Endothelial cell of umbilical vein (primary cell): ENCODE measurements around the gene CCIN. TPM values are rescaled to one million over a fixed set of nuclear protein-coding genes. Genes with fewer than 3 reads are reported as not detected.

Experiments
- BruUV-seq: library from RNA; stranded (reverse); fragments of 400-500 nt; replicated peaks from 2 replicates; lab custom pipeline; 2021; lab: Mats Ljungman, UMichigan
- CTCF ChIA-PET: fragments of 300-600, 350-600 bp; sonication (Branson Sonifier 250); formaldehyde crosslinking; loops from one replicate; lab custom pipeline; 2021; ENCODE audit warnings: antibody characterized with exemption, inconsistent platforms; lab: Charles Lee
- POLR2A ChIA-PET: fragments of 300-600, 350-600 bp; sonication (Branson Sonifier 250); formaldehyde crosslinking; loops from one replicate; lab custom pipeline; 2021; ENCODE audit warnings: antibody characterized with exemption, inconsistent platforms; lab: Charles Lee
- DNase-seq: peaks from one replicate; pipeline ENCODE4 v3.0.0-alpha.2; 2011; ENCODE audit warnings: low read depth, low spot score
- FAIRE-seq: peaks from 2 replicates; lab custom pipeline; 2011; peaks lifted over from hg19 to GRCh38; lab: Jason Lieb, UNC
- H2AFZ ChIP-seq: 2 replicates; pipeline ENCODE4 v1.6.0; 2012; ENCODE audit warnings: low read depth, low read length, control low read depth, inconsistent platforms
- H3K27ac ChIP-seq: 2 replicates; pipeline ENCODE4 v1.5.1; 2011; ENCODE audit warnings: low read depth, mild to moderate bottlenecking, control low read depth, low read length, moderate library complexity; ENCODE audit not compliant: insufficient read depth
- H3K27me3 ChIP-seq, 2 experiments: 2 replicates each; pipeline versions ENCODE4 v1.6.0 to v1.6.1; 2011; ENCODE audit warnings: low read length in 2 of 2, mixed read lengths in 1 of 2; ENCODE audit not compliant: control insufficient read depth in 2 of 2, insufficient read depth in 2 of 2
- H3K36me3 ChIP-seq, 2 experiments: 2 replicates in 1 of 2; 3 replicates in 1 of 2; pipeline ENCODE4 v1.5.1; 2011; ENCODE audit warnings: low read length in 2 of 2, mild to moderate bottlenecking in 1 of 2, moderate library complexity in 1 of 2; ENCODE audit not compliant: control insufficient read depth in 2 of 2, insufficient read depth in 2 of 2; ENCODE audit errors: extremely low read depth in 1 of 2
- H3K4me1 ChIP-seq: 3 replicates; pipeline ENCODE4 v1.5.1; 2011; ENCODE audit warnings: mild to moderate bottlenecking, low read length; ENCODE audit not compliant: control insufficient read depth, insufficient read depth; ENCODE audit errors: extremely low read depth
- H3K4me2 ChIP-seq: 2 replicates; pipeline ENCODE4 v1.6.1; 2011; ENCODE audit warnings: low read length, control low read depth, mixed read lengths; ENCODE audit not compliant: insufficient read depth
- H3K4me3 ChIP-seq, 3 experiments: fragments of 200-600 bp in 1 of 3; sonication (generic), shearing (Covaris generic) in 1 of 3; replicated peaks in 1 of 3; 2 replicates each; pipeline ENCODE4 v1.5.1; 2011 to 2016; ENCODE audit warnings: control low read depth in 3 of 3, low read length in 3 of 3, mild to moderate bottlenecking in 2 of 3, inconsistent platforms in 1 of 3, low read depth in 1 of 3, moderate library complexity in 1 of 3; ENCODE audit not compliant: insufficient read depth in 1 of 3
- H3K79me2 ChIP-seq: 2 replicates; pipeline ENCODE4 v1.6.0; 2012; ENCODE audit warnings: low read length, inconsistent platforms; ENCODE audit not compliant: control insufficient read depth, insufficient read depth
- H3K9ac ChIP-seq: replicated peaks from 2 replicates; pipeline ENCODE3; 2011; ENCODE audit warnings: low read length, control low read depth; ENCODE audit not compliant: insufficient read depth; ENCODE audit errors: extremely low read depth
- H3K9me1 ChIP-seq: replicated peaks from 3 replicates; pipeline ENCODE4 v1.6.0; 2011; ENCODE audit warnings: mild to moderate bottlenecking, low read length; ENCODE audit not compliant: control insufficient read depth, insufficient read depth; ENCODE audit errors: extremely low read depth
- H3K9me3 ChIP-seq: replicated peaks from 2 replicates; pipeline ENCODE4 v1.5.1; 2012; ENCODE audit warnings: low read length, inconsistent platforms; ENCODE audit not compliant: control insufficient read depth, insufficient read depth
- H4K20me1 ChIP-seq: replicated peaks from 2 replicates; pipeline ENCODE3; 2011; ENCODE audit warnings: mild to moderate bottlenecking, low read length; ENCODE audit not compliant: control insufficient read depth, insufficient read depth; ENCODE audit errors: extremely low read depth
- CTCF ChIP-seq, 2 donors: IDR thresholded peaks; 1 replicate in 1 of 2; 2 replicates in 1 of 2; pipeline ENCODE4 v1.5.1; 2011; ENCODE audit warnings: low read length in 2 of 2, mild to moderate bottlenecking in 2 of 2, moderate library complexity in 2 of 2, control low read depth in 1 of 2, inconsistent platforms in 1 of 2, low read depth in 1 of 2; ENCODE audit not compliant: insufficient read depth in 1 of 2; ENCODE audit errors: extremely low read depth in 1 of 2
- EZH2 ChIP-seq: IDR thresholded peaks from 2 replicates; pipeline ENCODE4 v1.6.1; 2012; ENCODE audit warnings: borderline replicate concordance, low read depth, mild to moderate bottlenecking, moderate library complexity, low read length, inconsistent platforms; ENCODE audit not compliant: severe bottlenecking
- FOS ChIP-seq: IDR thresholded peaks from 2 replicates; pipeline ENCODE4 v1.6.1; 2011; ENCODE audit warnings: mild to moderate bottlenecking, low read length, moderate library complexity, borderline replicate concordance; ENCODE audit not compliant: insufficient read depth
- GATA2 ChIP-seq: IDR thresholded peaks from 2 replicates; pipeline ENCODE4 v1.7.0; 2011; ENCODE audit warnings: low read depth, mild to moderate bottlenecking, moderate library complexity, mixed read lengths, low read length; ENCODE audit not compliant: insufficient read length, insufficient read depth
- JUN ChIP-seq: IDR thresholded peaks from 2 replicates; pipeline ENCODE4 v1.6.1; 2011; ENCODE audit warnings: borderline replicate concordance, low read depth; ENCODE audit not compliant: insufficient read length, insufficient read depth
- MAX ChIP-seq: IDR thresholded peaks from 2 replicates; pipeline ENCODE4 v1.6.1; 2011; ENCODE audit not compliant: insufficient read depth, insufficient read length
- MYC ChIP-seq: IDR thresholded peaks from one replicate; pipeline ENCODE4 v1.6.1; 2011; ENCODE audit warnings: mild to moderate bottlenecking, low read depth, low read length
- POLR2A ChIP-seq: IDR thresholded peaks from 2 replicates; pipeline ENCODE4 v1.6.1; 2012; ENCODE audit warnings: low read depth, mild to moderate bottlenecking, control low read depth, low read length
- POLR2AphosphoS5 ChIP-seq: IDR thresholded peaks from 2 replicates; pipeline ENCODE4 v1.6.1; 2012; ENCODE audit warnings: low read depth, mild to moderate bottlenecking, control low read depth, low read length, moderate library complexity; ENCODE audit not compliant: insufficient read depth
- dilution Hi-C: fragments of 300-500 bp; cut with MboI; formaldehyde crosslinking; loops from one replicate; pipeline ENCODE4 v1.15.0; 2019; ENCODE audit warnings: low sequenced_read_pairs; ENCODE audit not compliant: extremely low pct_ligation_motif_present
- intact Hi-C: fragments of 100-400 bp; cut with micrococcal nuclease; formaldehyde crosslinking; loops from one replicate; pipeline ENCODE4 v1.10.0; 2022
- polyA plus RNA-seq, 4 experiments: library from polyadenylated mRNA; depleted of rRNA in 3 of 4; stranded (reverse) in 3 of 4; unstranded in 1 of 4; fragments of >200 nt; gene quantifications; 2 replicates each; pipeline versions ENCODE4 v1.2.1 to v1.2.3, GENCODE V29; 2011 to 2012; ENCODE audit warnings: missing spikeins in 1 of 4
- total RNA-seq: library from RNA; stranded (reverse); gene quantifications from 2 replicates; pipeline ENCODE4 v1.2.3, GENCODE V29; 2021

CCIN gene
- total and polyA plus RNA-seq, 2 donors (not counting 3 experiments of a cell fraction or from before 2014, with no cell fraction given), result 0.22 to 1.2 TPM

- BruUV-seq, result no TSS peak
- Histone ChIP-seq H3K4me1 (peaks cover 31% of the 10 kb centered on the region), H3K79me2 (peaks cover 64% of the 10 kb centered on the region), H3K9me1 (no peaks in the 10 kb centered on the region), H3K9me3 (no peaks in the 10 kb centered on the region), H3K9ac (peak overlapping the region; percentile 3), H3K4me2 (peak overlapping the region; percentile 89), H3K4me3 (peak overlapping the region in 2 of 3 experiments; percentile 16 to 93), H3K36me3 (peaks cover 0 to 2% of the 10 kb centered on the region in 2 experiments), H3K27ac (no peak overlapping the region), H2AFZ (no peak overlapping the region), H3K27me3 (no peaks in the 10 kb centered on the region), H4K20me1 (no peaks in the 10 kb centered on the region)
- dilution Hi-C loops (no loop called here), intact Hi-C loops (loop anchor here (5.0 kb wide), 1 partner anchor 134 kb away; no protein-coding TSS in a partner anchor)
- DNase-seq (peak; percentile 15), FAIRE-seq (no peak)
- ChIA-PET POLR2A (no interaction called here), CTCF (interaction anchor here (1.1 to 4.3 kb wide), 5 partner anchors 9 to 135 kb away, joined by 3 to 23 read pairs (median 4); no protein-coding TSS in a partner anchor)
- TF ChIP-seq POLR2AphosphoS5 (no peak), CTCF (IDR thresholded peaks at IDR 0.05; ENCODE audit: extremely low read depth in 1 of 2, insufficient read depth in 1 of 2, low read depth in 1 of 2, low read length in 2 of 2) (no peak), MAX (no peak), GATA2 (no peak), POLR2A (no peak), JUN (no peak), EZH2 (no peak), MYC (no peak), FOS (no peak)
These were observed 23.8 kb downstream of the CCIN start for GRCh38 chr9:36193023-36193422.
